GM19025 (cell line): ENCODE data around the gene EID3.

Experiments used
- ATAC-seq: cut with Tn5 transposase; IDR thresholded peaks from one replicate; pipeline ENCODE4 v1.9.1; 2021; ENCODE audit warnings: mild to moderate bottlenecking, low read depth, moderate library complexity; ENCODE audit not compliant: unreplicated experiment

The EID3 gene

GRCh38 chr12:104333692-104334255, 30.2 kb downstream of the EID3 start:
- no peak for ATAC-seq

- ATAC-seq = no peak
These were observed 31.0 kb downstream of the EID3 start for GRCh38 chr12:104334581-104334980.

DNA sequence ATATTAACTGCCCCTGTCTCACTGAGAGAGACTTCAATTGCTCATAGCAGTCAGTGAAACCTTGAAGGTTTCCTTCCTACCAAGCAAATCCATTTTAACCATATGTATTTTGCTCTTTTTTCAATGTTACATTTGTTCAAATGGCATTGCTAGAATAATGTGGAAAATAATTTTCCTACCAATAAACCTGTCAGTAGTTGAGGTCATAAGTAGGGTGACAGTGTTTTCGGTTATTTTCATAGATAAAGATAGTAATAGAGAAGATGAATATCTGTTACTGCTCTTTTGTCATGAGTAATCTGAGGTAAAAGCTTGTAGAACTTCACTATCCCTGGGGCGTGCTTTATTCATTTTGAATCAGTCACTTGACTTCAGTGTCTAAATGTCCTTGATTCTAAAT, 32.6 kb downstream of the EID3 start:
- no peak for ATAC-seq

GRCh38 chr12:104337030-104337558, 33.6 kb downstream of the EID3 start:
- no peak for ATAC-seq

GRCh38 chr12:104339663-104340062, 36.1 kb downstream of the EID3 start:
- ATAC-seq = no peak

DNA sequence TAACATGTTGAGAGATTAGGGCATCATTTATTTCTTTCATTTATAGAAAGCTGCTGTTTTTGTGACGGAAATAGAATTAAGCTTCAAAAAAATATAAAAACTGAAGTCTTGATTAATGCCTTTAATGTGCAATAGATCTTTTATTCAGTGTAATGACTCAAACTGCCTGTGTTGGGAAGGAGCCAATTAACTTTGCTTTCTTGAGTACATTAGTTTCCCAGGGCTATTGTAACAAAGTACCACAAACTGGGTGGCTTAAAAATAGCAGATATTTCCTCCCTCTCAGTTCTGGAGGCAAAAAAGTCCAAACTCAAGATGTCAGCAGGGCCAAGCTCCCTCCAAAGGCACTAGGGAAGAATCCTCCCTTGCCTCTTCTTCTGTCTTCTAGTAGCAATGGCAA, 36.6 kb downstream of the EID3 start:
- ATAC-seq = no peak

DNA sequence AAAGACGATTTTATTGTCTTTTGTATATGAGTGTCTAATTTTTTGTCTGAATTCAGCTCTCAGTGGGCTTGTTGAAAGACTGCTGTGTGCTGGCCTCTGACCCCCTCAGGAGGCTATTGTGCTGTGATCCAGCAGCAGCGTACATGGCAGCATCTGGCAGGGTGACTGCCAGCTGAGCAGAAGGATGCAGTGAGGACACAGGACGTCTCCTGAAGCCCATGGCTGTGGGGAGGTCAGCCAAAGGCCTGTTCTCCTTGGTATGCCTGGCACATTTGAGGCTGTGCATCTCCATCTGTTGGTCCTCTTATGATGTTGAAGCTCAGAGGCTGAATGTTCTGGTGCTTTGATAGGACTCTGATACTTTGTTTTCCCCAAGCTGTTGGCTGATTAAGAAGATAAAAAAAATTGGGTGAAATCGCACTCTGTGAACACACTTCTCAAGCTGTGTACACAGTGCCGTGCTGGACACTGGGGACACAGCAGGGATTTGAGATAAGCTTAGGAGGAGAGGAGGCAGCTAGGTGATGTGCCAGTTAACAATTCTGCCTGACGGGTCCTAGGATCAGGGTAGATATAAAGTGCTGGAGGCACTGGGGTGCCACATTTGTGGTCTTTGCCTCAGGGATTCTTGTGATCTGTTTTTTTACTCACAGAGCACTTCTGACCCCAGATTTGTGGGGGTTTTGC, 37.5 kb downstream of the EID3 start:
- ATAC-seq = no peak

GRCh38 chr12:104342147-104342546, 38.6 kb downstream of the EID3 start:
- ATAC-seq = no peak

DNA sequence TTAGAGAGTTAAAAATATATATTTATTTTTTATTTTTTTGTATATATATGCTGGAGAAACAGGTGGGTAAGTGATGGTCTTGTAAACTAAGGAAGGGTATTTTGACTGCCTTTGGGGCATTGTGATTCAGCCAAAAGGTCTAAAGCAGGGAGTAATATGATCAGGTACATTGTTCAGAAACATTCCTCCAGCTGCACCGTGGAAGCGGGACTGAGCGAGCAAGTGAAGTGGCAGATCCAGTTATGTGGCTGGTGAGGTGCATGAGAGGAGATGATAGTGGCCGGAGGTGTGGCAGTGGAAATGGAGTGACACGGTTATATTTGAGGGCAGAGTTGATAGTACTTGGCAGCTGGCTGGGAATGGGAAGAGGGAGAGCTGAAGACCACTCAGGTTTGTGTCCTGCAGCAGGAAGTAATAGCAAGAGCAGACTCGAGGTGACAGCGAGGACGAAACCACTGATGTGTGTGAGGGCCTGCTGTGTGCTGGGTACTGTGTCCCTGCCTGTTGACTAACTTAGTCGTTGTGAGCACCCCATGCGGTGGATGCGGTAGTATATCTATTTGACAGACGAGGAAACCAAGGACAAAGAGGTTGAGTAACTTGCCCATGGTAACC, 39.2 kb downstream of the EID3 start:
- ATAC-seq = no peak

DNA sequence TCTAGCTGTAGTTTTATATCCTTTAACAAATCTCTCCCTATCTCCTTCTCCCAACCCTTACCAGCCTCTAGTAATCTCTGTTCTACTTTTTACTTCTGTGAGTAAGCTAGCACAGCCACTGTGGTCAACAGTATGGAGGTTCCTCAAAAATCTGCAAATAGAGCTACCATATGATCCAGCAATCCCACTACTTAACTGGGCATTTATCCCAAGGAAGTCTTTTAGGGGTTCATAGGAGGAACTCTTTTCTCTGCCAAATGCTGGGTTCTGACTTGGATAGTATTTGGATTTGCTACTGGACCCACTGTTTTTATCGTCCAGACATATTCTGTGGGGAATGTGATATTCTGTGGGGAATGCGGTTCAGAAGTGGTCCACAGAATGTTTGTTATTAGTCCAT, 41.1 kb downstream of the EID3 start:
- no peak for ATAC-seq

- no peak for ATAC-seq
These were observed 41.9 kb downstream of the EID3 start for GRCh38 chr12:104345234-104346066.

DNA sequence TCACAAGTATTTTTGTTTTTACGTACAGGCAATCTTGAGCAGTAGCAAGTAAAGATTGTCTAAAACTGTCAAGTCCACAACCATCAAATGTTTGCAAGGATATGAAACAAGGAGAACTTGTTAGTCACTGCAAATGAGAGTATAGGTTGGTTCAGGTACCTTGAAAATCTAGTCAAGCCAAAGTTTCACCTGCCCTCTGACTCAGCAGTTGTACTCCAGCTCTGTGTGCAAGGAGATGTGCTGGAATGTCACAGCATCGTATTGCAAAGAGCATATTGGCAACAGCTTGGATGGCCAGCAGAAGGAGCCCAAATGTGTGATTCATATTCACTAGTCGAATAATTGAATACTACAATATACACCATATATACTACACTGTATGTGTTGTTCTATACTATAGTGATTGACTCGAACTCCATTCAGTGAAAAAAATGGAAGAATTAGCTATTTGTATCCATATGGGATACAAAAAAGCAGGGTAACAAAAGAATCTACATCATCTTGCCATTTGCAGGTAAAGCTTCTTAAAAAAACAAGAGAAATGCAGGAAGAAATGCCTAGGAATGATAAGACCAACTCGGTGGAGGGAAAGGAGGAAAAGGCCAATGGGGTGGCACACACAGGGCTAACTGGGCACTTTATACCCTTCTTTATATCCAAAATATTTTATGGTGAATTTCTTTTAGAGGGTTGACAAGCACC, 44.0 kb downstream of the EID3 start:
- ATAC-seq = no peak

DNA sequence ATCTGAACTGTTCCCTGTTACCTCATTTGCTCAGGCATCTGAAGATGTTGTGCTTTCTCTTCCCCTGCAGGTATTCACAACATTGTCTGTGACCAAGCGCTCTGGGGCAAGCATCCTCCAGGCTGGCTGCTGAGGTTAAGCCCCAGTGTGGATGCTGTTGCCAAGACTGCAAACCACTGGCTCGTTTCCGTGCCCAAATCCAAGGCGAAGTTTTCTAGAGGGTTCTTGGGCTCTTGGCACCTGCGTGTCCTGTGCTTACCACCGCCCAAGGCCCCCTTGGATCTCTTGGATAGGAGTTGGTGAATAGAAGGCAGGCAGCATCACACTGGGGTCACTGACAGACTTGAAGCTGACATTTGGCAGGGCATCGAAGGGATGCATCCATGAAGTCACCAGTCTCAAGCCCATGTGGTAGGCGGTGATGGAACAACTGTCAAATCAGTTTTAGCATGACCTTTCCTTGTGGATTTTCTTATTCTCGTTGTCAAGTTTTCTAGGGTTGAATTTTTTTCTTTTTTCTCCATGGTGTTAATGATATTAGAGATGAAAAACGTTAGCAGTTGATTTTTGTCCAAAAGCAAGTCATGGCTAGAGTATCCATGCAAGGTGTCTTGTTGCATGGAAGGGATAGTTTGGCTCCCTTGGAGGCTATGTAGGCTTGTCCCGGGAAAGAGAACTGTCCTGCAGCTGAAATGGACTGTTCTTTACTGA, 44.9 kb downstream of the EID3 start:
- no peak for ATAC-seq

DNA sequence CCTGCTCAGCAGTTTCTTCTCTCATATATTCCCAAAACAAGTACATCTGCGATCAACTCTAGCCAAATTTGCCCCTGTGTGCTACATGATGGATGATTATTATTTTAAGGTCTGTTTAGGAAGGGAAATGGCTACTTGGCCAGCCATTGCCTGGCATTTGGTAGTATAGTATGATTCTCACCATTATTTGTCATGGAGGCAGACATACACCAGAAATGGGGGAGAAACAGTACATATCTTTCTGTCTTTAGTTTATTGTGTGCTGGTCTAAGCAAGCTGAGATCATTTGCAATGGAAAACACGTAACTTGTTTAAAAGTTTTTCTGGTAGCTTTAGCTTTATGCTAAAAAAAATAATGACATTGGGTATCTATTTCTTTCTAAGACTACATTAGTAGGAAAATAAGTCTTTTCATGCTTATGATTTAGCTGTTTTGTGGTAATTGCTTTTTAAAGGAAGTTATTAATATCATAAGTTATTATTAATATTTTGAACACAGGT, 45.5 kb downstream of the EID3 start:
- ATAC-seq = no peak

- no peak for ATAC-seq
These were observed 46.9 kb downstream of the EID3 start for GRCh38 chr12:104350211-104351056.

DNA sequence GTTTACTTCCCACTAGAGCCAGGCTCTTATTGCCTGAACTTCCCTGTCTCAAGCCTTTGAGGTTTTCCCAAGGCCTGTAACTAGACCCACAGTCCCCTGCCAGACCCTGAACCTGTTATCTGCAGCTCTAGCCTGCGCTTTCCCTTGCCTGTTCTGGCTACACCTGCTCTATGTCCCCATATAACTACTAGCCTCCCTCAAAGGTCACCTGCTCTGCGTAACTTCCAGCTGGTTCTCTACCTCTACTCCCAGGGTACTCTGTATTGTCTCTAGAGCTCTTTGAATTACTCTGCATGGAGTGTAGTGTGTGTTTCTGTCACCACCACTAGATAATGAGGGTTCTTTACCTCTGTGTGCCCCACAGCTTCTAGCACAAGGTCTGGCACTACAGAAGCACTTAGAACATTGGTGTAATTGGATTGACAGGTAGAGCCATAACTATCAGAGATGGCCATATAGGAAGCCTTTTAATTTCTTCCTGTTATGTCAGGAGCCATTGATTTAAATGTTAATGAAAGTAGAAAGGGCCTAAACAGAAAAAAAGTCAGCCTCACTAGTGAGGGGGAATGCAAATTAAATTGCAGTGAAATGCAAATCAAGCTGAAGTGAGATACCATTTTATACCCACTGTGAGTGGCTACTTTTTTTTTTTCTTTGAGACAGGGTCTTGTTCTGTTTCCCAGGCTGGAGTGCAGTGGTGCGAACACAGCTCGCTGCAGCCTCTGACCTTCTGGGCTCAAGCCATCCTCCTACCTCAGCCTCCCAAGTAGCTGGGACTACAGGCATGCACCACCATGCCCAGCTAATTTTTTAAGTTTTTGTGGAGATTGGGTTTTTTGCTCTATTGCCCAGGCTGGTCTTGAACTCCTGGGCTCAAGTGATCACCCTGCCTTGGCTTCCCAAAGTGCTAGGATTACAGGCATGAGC, 47.8 kb downstream of the EID3 start:
- no peak for ATAC-seq

- no peak for ATAC-seq
These were observed 48.7 kb downstream of the EID3 start for GRCh38 chr12:104352106-104352713.
